Esophagus muscularis mucosa (tissue), 3 donors: ENCODE data around the gene CRPPA.

Experiments
- CTCF ChIP-seq, 3 experiments: fragments of 200-600 bp in 2 of 3; fragments of 450-650 bp in 1 of 3; sonication (generic) in 2 of 3; IDR thresholded peaks; one replicate each; pipeline ENCODE4 v1.5.1; 2017 to 2019; ENCODE audit warnings: antibody characterized with exemption in 3 of 3, mild to moderate bottlenecking in 2 of 3, moderate library complexity in 1 of 3
- POLR2AphosphoS5 ChIP-seq, 2 donors: sonication (generic); formaldehyde crosslinking; IDR thresholded peaks; one replicate each; pipeline ENCODE4 v1.6.1; 2017; ENCODE audit warnings: antibody characterized with exemption in 2 of 2

- no peak for TF ChIP-seq CTCF (IDR thresholded peaks at IDR 0.05)
- no peak for TF ChIP-seq POLR2AphosphoS5 (IDR thresholded peaks at IDR 0.05)
These were observed 42.2 kb upstream of the CRPPA start for GRCh38 chr7:16463520-16463919.
